GM19043 (cell line): Measurements from ENCODE around the gene DLG5.
A peak's percentile ranks its signal among the peaks of the same experiment; 100 is the strongest.

Experiments used
- ATAC-seq: cut with Tn5 transposase; IDR thresholded peaks from one replicate; pipeline ENCODE4 v1.9.1; 2021; ENCODE audit warnings: low read depth; ENCODE audit not compliant: unreplicated experiment

Gene DLG5, protein sequence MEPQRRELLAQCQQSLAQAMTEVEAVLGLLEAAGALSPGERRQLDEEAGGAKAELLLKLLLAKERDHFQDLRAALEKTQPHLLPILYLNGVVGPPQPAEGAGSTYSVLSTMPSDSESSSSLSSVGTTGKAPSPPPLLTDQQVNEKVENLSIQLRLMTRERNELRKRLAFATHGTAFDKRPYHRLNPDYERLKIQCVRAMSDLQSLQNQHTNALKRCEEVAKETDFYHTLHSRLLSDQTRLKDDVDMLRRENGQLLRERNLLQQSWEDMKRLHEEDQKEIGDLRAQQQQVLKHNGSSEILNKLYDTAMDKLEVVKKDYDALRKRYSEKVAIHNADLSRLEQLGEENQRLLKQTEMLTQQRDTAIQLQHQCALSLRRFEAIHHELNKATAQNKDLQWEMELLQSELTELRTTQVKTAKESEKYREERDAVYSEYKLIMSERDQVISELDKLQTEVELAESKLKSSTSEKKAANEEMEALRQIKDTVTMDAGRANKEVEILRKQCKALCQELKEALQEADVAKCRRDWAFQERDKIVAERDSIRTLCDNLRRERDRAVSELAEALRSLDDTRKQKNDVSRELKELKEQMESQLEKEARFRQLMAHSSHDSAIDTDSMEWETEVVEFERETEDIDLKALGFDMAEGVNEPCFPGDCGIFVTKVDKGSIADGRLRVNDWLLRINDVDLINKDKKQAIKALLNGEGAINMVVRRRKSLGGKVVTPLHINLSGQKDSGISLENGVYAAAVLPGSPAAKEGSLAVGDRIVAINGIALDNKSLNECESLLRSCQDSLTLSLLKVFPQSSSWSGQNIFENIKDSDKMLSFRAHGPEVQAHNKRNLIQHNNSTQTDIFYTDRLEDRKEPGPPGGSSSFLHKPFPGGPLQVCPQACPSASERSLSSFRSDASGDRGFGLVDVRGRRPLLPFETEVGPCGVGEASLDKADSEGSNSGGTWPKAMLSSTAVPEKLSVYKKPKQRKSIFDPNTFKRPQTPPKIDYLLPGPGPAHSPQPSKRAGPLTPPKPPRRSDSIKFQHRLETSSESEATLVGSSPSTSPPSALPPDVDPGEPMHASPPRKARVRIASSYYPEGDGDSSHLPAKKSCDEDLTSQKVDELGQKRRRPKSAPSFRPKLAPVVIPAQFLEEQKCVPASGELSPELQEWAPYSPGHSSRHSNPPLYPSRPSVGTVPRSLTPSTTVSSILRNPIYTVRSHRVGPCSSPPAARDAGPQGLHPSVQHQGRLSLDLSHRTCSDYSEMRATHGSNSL (N-terminal part only)

GRCh38 chr10:77926566-77927401 is at the start of gene DLG5:
Gene DLG5 (minus strand): TSS chr10:77926755. CDS start chr10:77926520, 235 bp downstream.
- peak; percentile 53 for ATAC-seq

- no peak for ATAC-seq
Measured at GRCh38 chr10:77975086-77975666, 48.6 kb upstream of the DLG5 start.

GRCh38 chr10:77974396-77975074 is 48.0 kb upstream of the DLG5 start:
- ATAC-seq = no peak

DNA sequence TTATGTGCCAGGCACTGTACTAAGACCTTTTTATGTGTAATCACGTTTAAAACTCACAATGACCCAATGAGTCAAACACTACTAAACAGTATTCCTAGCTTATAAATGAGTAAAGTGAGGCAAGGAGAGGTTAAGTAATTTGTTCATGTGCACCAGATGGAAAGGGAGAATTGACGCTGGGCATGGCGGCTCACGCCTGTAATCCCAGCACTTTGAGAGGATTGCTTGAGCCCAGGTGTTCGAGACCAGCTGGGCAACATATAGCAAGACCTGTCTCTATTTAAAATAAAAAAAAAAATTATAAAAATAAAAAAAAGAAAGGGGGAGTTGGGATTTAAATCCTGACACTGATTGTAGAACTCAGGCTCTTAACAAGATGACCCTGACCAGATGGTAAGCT is 46.7 kb upstream of the DLG5 start:
- ATAC-seq = no peak

GRCh38 chr10:77972148-77972547 is 45.6 kb upstream of the DLG5 start:
- no peak for ATAC-seq

DNA sequence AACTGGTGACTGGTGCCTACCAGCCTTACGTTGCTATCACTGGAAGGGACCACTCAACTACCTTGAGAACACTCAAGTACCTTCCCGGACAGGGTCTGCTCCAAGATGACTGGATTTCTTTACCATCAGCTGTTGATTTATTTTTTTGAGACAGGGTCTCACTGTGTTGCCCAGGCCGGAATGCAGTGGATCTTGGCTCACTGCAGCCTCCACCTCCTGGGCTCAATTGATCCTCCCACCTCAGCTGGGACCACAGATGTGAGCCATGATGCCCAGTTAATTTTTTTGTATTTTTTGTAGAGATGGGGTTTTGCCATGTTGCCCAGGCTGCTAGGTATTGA is 45.2 kb upstream of the DLG5 start:
- ATAC-seq = no peak

DNA sequence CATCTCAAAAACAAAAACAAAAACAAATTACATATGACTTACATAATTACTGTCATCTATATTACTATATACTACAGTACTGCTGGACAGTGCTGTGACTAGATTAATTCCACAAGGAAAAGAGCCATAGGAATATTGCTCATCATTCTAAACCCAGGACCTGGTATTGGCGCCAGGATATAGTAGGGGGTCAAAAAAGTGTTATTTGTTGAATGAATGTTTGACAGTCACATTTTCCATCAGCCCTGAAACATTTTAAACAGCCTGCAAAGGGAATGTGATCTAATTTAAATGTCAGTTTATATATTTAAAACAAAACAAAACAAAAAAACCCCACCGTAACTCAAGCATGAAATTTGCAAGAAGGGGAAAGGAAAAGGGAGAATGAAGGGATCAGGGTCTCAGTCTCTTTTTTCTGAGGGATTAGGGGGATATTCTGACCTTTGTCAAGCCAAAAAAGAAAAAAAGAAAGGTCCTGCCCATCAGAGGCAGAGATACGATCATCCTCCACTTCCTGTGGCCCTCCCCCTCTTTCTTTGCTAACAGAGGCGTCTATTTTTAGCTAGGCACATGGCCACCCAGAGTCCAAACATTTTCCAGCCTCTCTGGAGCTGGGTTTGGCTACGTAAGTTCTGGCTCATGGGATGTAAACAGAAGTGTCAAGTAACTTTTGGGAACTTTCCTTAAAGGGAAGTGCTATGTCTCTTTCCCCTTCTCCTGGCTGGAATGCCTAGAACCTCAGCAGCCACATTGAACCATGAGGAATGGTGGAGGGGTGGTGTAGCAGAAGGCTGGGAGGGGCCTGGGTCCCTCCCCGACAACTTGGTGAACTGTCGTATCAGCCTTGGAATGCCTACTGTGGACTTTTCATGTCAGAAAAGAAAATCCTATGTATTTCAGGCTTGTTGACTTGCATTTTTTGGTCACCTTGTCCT is 44.6 kb upstream of the DLG5 start:
- ATAC-seq = no peak

- ATAC-seq = no peak
Measured at GRCh38 chr10:77969114-77969513, 42.6 kb upstream of the DLG5 start.

- no peak for ATAC-seq
Measured at GRCh38 chr10:77967611-77968022, 41.1 kb upstream of the DLG5 start.

GRCh38 chr10:77965294-77965693 is 38.7 kb upstream of the DLG5 start:
- no peak for ATAC-seq

- ATAC-seq = no peak
Measured at GRCh38 chr10:77964811-77965210, 38.3 kb upstream of the DLG5 start.

DNA sequence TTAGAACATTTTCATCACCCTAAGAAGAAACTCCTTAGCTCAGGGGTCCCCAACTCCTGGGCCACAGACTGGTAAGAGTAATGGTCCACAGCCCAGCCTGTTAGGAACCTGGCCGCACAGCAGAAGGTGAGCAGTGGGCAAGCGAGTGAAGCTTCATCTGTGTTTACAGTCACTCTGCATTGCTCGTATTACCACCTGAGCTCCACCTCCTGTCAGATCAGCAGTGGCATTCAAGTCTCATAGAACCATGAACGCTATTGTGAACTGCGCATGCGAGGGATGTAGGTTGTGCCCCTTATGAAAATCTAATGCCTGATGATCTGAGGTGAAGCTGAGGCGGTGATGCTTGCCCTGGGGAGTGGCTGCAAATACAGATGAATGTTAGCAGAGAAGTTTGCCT is 37.3 kb upstream of the DLG5 start:
- no peak for ATAC-seq

DNA sequence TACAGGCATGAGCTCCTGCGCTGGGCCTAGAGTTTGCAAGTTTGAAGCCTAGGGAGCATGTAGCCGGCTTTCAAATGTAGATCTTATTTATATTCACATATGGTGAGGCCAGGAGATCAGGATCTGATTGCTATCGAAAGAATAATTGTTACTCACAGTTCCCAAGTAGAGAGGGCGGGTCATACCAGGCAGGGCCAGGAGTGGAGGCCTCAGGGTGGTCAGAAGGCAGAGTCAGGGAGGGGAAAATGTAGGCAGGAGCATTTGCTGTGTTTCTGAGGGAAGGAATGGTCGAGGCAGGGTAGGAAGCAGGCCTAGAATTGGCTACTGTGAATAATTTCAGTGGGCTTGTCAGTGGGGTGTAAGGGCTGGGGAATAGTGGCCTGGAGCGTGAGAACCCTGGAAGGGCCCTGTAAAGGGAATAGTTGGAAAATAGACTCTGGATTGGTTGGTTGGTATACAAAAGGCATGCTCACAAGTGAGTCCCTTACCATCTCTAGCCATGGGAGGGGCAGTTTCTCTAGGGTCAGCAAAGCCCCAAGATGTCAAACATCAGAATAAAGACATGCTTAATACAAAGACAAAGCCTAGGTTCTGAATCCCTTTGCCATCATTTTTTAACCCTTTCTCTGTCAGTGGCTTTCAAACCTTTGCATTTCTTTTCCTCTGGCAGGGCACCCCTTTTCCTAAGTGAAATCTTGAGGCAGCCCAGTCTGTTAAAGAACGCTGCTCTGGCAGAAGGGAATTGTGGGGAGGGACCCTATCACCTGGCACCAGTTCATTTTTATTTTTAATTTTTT is 36.0 kb upstream of the DLG5 start:
- ATAC-seq = no peak

- ATAC-seq = no peak
Measured at GRCh38 chr10:77961668-77962067, 35.1 kb upstream of the DLG5 start.

- no peak for ATAC-seq
Measured at GRCh38 chr10:77960829-77961329, 34.3 kb upstream of the DLG5 start.

- ATAC-seq = no peak
Measured at GRCh38 chr10:77959887-77960455, 33.4 kb upstream of the DLG5 start.

- ATAC-seq = no peak
Measured at GRCh38 chr10:77959384-77959783, 32.8 kb upstream of the DLG5 start.
